Regular cardiac myocyte (primary cell): Measurements from ENCODE around the gene COL19A1. TPM values are rescaled to one million over a fixed set of nuclear protein-coding genes. Genes with fewer than 3 reads are reported as not detected.

Experiments
- total RNA-seq: library from RNA; depleted of rRNA; stranded (reverse); fragments of >200 nt; gene quantifications from 2 replicates; pipeline ENCODE4 v1.2.3, GENCODE V29; 2014

The COL19A1 gene
- under 0.01 and 1.4 TPM in 2 replicates for total RNA-seq

DNA sequence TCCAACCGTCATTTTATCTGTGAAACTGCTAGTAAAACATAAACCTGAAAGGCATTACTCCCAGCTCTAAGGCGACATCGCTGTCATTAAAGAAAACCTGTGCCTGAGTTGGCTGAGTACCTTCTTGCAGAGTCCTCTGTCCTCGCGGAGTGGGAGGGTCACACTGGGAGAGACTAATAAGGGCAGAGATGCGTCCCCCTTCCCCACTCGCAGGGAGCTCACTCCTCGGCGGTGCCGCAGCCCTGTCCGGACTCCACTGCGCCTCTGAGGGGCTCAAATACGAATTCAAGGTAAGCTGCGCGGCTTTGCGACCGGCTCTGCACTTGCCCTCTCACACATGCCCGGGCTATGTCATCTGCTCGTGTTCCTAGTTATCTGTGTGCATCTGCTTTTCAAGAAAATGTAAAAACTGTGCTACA lies at the start of gene COL19A1:
TSS of gene COL19A1 (plus strand) at position 206 of the 419 bp plus-strand sequence. CDS start 13,012 bp downstream, outside the sequence.

Other genes starting within 250 kb of the COL19A1 start
- gene LMBRD1, start 69.5 kb upstream of the COL19A1 start, total RNA-seq = 16.5 and 36.1 TPM in 2 replicates